ENCODE data around the gene GORASP1.

GORASP1 gene

GRCh38 chr3:39146611-39147591, 39.5 kb upstream of the GORASP1 start (continued):
- TF ChIP-seq, protein P1, sequence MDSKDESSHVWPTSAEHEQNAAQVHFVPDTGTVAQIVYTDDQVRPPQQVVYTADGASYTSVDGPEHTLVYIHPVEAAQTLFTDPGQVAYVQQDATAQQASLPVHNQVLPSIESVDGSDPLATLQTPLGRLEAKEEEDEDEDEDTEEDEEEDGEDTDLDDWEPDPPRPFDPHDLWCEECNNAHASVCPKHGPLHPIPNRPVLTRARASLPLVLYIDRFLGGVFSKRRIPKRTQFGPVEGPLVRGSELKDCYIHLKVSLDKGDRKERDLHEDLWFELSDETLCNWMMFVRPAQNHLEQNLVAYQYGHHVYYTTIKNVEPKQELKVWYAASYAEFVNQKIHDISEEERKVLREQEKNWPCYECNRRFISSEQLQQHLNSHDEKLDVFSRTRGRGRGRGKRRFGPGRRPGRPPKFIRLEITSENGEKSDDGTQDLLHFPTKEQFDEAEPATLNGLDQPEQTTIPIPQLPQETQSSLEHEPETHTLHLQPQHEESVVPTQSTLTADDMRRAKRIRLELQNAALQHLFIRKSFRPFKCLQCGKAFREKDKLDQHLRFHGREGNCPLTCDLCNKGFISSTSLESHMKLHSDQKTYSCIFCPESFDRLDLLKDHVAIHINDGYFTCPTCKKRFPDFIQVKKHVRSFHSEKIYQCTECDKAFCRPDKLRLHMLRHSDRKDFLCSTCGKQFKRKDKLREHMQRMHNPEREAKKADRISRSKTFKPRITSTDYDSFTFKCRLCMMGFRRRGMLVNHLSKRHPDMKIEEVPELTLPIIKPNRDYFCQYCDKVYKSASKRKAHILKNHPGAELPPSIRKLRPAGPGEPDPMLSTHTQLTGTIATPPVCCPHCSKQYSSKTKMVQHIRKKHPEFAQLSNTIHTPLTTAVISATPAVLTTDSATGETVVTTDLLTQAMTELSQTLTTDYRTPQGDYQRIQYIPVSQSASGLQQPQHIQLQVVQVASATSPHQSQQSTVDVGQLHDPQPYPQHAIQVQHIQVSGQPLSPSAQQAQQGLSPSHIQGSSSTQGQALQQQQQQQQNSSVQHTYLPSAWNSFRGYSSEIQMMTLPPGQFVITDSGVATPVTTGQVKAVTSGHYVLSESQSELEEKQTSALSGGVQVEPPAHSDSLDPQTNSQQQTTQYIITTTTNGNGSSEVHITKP (tag by site-specific recombination; IDR thresholded peaks at IDR 0.05) = no peak
- TF ChIP-seq ZSCAN30 (tag by site-specific recombination; IDR thresholded peaks at IDR 0.05) (no peak), YY1 (tag by site-specific recombination; IDR thresholded peaks at IDR 0.05) (no peak), ZBTB1 (tag by site-specific recombination; IDR thresholded peaks at IDR 0.05) (peak; percentile 72; the same call in 1 of the 2 replicates), ZNF155 (tag by site-specific recombination; IDR thresholded peaks at IDR 0.05) (no peak), ZNF670 (tag by site-specific recombination; IDR thresholded peaks at IDR 0.05; ENCODE audit: low read depth) (no peak), ZNF837 (tag by site-specific recombination; IDR thresholded peaks at IDR 0.05) (no peak)
- TF ChIP-seq, protein P2, sequence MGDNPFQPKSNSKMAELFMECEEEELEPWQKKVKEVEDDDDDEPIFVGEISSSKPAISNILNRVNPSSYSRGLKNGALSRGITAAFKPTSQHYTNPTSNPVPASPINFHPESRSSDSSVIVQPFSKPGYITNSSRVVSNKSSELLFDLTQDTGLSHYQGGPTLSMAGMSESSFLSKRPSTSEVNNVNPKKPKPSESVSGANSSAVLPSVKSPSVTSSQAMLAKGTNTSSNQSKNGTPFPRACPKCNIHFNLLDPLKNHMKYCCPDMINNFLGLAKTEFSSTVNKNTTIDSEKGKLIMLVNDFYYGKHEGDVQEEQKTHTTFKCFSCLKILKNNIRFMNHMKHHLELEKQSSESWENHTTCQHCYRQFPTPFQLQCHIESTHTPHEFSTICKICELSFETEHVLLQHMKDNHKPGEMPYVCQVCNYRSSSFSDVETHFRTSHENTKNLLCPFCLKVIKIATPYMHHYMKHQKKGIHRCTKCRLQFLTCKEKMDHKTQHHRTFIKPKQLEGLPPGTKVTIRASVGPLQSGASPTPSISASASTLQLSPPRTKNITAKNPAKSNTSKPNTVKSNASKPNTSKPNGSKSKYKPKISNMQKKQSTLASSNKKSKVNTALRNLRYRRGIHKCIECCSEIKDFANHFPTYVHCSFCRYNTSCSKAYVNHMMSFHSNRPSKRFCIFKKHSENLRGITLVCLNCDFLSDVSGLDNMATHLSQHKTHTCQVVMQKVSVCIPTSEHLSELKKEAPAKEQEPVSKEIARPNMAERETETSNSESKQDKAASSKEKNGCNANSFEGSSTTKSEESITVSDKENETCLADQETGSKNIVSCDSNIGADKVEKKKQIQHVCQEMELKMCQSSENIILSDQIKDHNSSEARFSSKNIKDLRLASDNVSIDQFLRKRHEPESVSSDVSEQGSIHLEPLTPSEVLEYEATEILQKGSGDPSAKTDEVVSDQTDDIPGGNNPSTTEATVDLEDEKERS (tag by site-specific recombination; IDR thresholded peaks at IDR 0.05) = no peak

GRCh38 chr3:39146083-39146501, 38.7 kb upstream of the GORASP1 start:
- no peak overlapping the region for H3K4me3 ChIP-seq (ENCODE audit: low read depth, low read length)
- peaks cover 0 to 60% of the 10 kb centered on the region in 2 experiments; a peak in 1 of 3 replicates for H3K36me3 ChIP-seq (ENCODE audit: control insufficient read depth in 2 of 2, insufficient read depth in 1 of 2, low read length in 2 of 2)
- H3K9me3 ChIP-seq (ENCODE audit: control insufficient read depth, insufficient read depth, low read depth, low read length) = no peaks in the 10 kb centered on the region
- TF ChIP-seq KLF9 (tag by site-specific recombination; IDR thresholded peaks at IDR 0.05; ENCODE audit: low read depth) = no peak
- no peak for TF ChIP-seq ZNF501 (tag by site-specific recombination; IDR thresholded peaks at IDR 0.05)
- no peak for TF ChIP-seq ZNF561 (tag by site-specific recombination; IDR thresholded peaks at IDR 0.05; ENCODE audit: borderline replicate concordance)
- TF ChIP-seq ZNF701 (tag by site-specific recombination; IDR thresholded peaks at IDR 0.05) = no peak
- no peak for TF ChIP-seq ZNF214 (tag by site-specific recombination; IDR thresholded peaks at IDR 0.05; ENCODE audit: borderline replicate concordance)
- no peak for TF ChIP-seq ZNF76 (tag by site-specific recombination; IDR thresholded peaks at IDR 0.05; ENCODE audit: borderline replicate concordance, low read depth)
- peaks cover 7% of the 10 kb centered on the region for H3K4me1 ChIP-seq (ENCODE audit: control insufficient read depth, insufficient read depth, low read length)
- POLR2A ChIA-PET = no interaction called here
- CTCF ChIA-PET = interaction anchor here (1.3 kb wide), 1 partner anchor 20 kb away, joined by 7 read pairs; no protein-coding TSS in a partner anchor
- H3K27ac ChIP-seq (ENCODE audit: extremely low read depth, low read depth, low read length) = no peak overlapping the region
